Activated CD8-positive, alpha-beta T cell treated with anti-CD3 and anti-CD28 coated beads, Interleukin-2, amount 10 ng/mL, durations not matched to agents 7 days and 5 days (primary cell): ENCODE data around the gene RBPMS2. TPM values are rescaled to one million over a fixed set of nuclear protein-coding genes. Genes with fewer than 3 reads are reported as not detected.

Experiments
- ATAC-seq: fragments of 150-1000 bp; cut with Tn5 transposase; one replicate; pipeline ENCODE4 v1.10.0; 2021; ENCODE audit warnings: moderate library complexity
- CTCF ChIA-PET: fragments of 350-600 bp; sonication (Branson Sonifier 250); formaldehyde crosslinking; loops from one replicate; lab custom pipeline; 2021; ENCODE audit warnings: antibody characterized with exemption; lab: Charles Lee
- POLR2A ChIA-PET: fragments of 350-600 bp; sonication (Branson Sonifier 250); formaldehyde crosslinking; loops from one replicate; lab custom pipeline; 2021; ENCODE audit warnings: antibody characterized with exemption; lab: Charles Lee
- DNase-seq: peaks from one replicate; pipeline ENCODE4 v3.0.0-alpha.2; 2020
- H3K27ac Mint-ChIP-seq: one replicate; pipeline ENCODE4 v1.8.0; 2021; ENCODE audit warnings: mild to moderate bottlenecking, mixed read lengths
- H3K27me3 Mint-ChIP-seq: one replicate; pipeline ENCODE4 v1.8.0; 2021; ENCODE audit warnings: low read depth, mixed read lengths
- H3K36me3 Mint-ChIP-seq: one replicate; pipeline ENCODE4 v1.8.0; 2021; ENCODE audit warnings: low read depth, mixed read lengths
- H3K4me1 Mint-ChIP-seq: one replicate; pipeline ENCODE4 v1.8.0; 2021; ENCODE audit warnings: low read depth, mixed read lengths
- H3K4me3 Mint-ChIP-seq: one replicate; pipeline ENCODE4 v1.8.0; 2021; ENCODE audit warnings: mild to moderate bottlenecking, mixed read lengths
- H3K9me3 Mint-ChIP-seq: one replicate; pipeline ENCODE4 v1.8.0; 2022; ENCODE audit warnings: mixed read lengths; ENCODE audit not compliant: insufficient read depth
- total RNA-seq, 2 experiments: library from RNA; stranded (reverse); gene quantifications; one replicate each; pipeline ENCODE4 v1.2.3, GENCODE V29; 2021

Gene RBPMS2
- total RNA-seq, 2 experiments from 2014 or later, result not detected

DNA sequence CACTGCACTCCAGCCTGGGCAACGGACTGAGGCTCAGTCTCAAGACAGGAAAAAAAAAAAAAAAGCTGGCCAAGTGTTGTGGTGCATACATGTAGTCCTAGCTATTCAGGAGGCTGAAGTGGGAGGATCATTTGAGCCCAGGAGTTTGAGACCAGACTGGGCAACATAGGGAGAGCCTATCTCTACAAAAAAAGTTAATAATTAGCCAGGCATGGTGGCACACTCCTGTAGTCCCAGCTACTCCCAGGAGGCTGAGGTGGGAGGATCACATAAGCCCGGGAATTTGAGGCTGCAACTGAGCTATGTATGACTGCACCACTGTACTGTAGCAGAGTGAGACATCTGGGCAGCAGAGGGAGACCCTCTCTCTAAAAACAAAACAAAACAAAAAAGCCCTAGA is 58.9 kb downstream of the RBPMS2 start:
- Mint-ChIP-seq H3K36me3 (no peaks in the 10 kb centered on the region), H3K4me1 (peaks cover 9% of the 10 kb centered on the region), H3K4me3 (no peak overlapping the region), H3K27ac (no peak overlapping the region), H3K9me3 (no peaks in the 10 kb centered on the region), H3K27me3 (no peaks in the 10 kb centered on the region)
- CTCF ChIA-PET, result interaction anchor here (1.4 to 4.8 kb wide), 3 partner anchors 11 to 30 kb away, joined by 3 to 23 read pairs (median 10); no protein-coding TSS in a partner anchor
- DNase-seq, result no peak
- ATAC-seq, result no peak
- POLR2A ChIA-PET, result no interaction called here

- H3K27me3 Mint-ChIP-seq, result no peaks in the 10 kb centered on the region
- ATAC-seq (no peak), DNase-seq (no peak)
- peaks cover 9% of the 10 kb centered on the region for H3K4me1 Mint-ChIP-seq
- ChIA-PET POLR2A (no interaction called here), CTCF (no interaction called here)
- H3K27ac Mint-ChIP-seq, result no peak overlapping the region
- H3K9me3 Mint-ChIP-seq, result no peaks in the 10 kb centered on the region
- no peak overlapping the region for H3K4me3 Mint-ChIP-seq
- H3K36me3 Mint-ChIP-seq, result no peaks in the 10 kb centered on the region
Measured at GRCh38 chr15:64713592-64713991, 61.8 kb downstream of the RBPMS2 start.

DNA sequence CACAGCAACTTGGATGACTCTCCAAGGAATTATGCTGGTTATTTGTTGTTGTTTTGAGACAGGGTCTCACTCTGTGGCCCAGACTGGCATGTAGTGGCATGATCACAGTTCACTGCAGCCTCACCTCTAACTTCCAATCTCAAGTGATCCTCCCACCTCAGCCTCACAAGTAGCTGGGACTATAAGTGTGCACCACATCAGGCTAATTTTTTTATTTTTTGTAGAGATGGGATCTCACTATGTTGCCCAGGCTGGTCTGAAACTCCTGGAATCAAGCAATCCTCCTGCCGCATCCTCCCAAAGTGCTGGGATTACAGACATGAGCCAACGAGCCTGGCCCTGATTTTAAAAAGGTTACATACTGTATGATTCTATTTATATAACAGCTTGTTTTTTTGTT is 63.0 kb downstream of the RBPMS2 start:
- CTCF ChIA-PET, result interaction anchor here (1.1 kb wide), 1 partner anchor 16 kb away, joined by 5 read pairs; no protein-coding TSS in a partner anchor
- ATAC-seq, result no peak
- H3K27me3 Mint-ChIP-seq, result peaks cover 2% of the 10 kb centered on the region
- POLR2A ChIA-PET, result no interaction called here
- H3K4me3 Mint-ChIP-seq, result no peak overlapping the region
- H3K4me1 Mint-ChIP-seq, result no peaks in the 10 kb centered on the region
- no peaks in the 10 kb centered on the region for H3K9me3 Mint-ChIP-seq
- H3K36me3 Mint-ChIP-seq, result no peaks in the 10 kb centered on the region
- H3K27ac Mint-ChIP-seq, result no peak overlapping the region
- DNase-seq, result no peak

DNA sequence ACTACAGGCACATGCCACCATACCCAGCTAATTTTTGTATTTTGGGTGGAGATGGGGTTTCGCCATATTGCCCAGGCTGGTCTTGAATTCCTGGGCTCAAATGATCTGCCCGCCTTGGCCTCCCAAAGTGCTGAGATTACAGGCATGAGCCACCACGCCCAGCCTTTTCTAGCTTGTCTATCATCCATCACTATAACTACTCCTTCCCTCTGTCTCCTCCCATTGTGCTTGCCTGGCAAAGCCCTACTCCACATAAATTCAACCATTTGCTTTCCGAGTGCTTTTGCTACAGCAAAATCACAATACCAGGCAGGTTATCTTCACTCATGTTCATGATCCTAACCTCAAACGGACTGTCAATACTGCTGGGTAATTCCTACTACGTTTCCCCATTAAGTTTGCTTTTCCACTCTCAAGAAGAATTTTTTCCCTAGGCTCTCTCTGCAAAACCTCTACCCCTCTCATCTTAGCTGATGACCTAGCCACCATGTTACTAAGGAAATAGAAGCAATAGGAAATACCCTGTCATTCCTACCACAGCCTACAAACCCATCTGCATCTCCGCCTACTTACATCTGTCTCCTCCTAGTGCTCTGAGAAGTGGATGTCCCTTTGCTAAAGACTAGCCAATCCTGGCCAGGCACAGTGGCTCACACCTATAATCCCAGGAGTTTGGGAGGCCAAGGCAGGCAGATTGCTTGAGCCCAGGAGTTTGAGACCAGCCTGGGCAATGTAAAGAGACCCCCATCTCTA is 64.5 kb downstream of the RBPMS2 start:
- CTCF ChIA-PET, result interaction anchor here (0.7 to 1.4 kb wide), 2 partner anchors 17 to 742 kb away, joined by 3 to 5 read pairs; no protein-coding TSS in a partner anchor
- Mint-ChIP-seq H3K4me3 (no peak overlapping the region), H3K27me3 (peaks cover 2% of the 10 kb centered on the region), H3K9me3 (no peaks in the 10 kb centered on the region), H3K27ac (no peak overlapping the region), H3K4me1 (no peaks in the 10 kb centered on the region), H3K36me3 (no peaks in the 10 kb centered on the region)
- ATAC-seq (no peak), DNase-seq (no peak)
- POLR2A ChIA-PET, result no interaction called here

DNA sequence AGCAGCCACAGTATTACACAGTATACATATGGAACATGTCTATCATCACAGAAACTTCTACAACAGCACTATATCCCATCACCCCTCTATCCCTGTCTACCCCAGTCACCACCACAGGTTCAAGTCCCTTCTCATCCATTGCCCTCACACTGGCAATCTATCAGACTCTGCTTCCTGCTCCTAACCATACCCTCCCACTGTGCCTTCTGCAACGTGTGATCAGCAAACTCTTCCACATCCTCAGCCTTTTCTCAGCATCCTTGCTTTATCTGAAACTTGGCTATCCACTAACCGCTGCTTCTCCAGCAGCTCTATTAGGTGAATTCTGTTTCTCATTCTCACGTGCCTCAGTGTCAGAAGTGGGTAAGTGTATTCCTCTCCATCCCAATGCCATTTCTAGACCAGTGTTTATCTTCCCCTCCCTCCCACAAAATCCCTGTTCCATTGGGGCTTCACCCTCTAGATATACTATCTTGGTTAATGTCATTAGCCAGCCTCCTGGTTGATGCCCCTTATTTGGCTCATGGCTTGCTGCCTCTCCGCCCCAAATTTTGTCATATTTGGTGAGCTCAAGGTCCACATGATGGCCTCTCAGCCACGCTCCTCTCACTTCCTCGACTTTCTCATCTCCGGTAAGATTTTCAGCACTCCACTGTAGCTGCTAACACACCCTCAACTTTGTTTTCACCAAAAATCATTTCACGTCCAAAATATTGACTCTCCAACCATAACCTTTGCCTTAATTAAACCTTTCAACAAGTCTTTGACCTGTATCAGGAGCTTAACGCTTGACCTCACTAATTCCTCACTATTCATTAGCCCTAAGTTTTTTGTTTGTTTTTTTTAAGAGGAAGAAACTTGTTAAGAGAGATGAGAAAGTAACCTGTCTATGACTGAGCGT is 69.1 kb downstream of the RBPMS2 start:
- Mint-ChIP-seq H3K4me1 (peaks cover 19% of the 10 kb centered on the region), H3K36me3 (peaks cover 4% of the 10 kb centered on the region), H3K27ac (no peak overlapping the region), H3K9me3 (no peaks in the 10 kb centered on the region), H3K4me3 (no peak overlapping the region), H3K27me3 (peaks cover 2% of the 10 kb centered on the region)
- ChIA-PET CTCF (interaction anchor here (1.3 kb wide), 1 partner anchor 22 kb away, joined by 7 read pairs; no protein-coding TSS in a partner anchor), POLR2A (interaction anchor here (1.6 kb wide), 1 partner anchor 246 kb away, joined by 4 read pairs; the partner anchor contains the start of gene ZNF609)
- ATAC-seq (no peak), DNase-seq (no peak)

DNA sequence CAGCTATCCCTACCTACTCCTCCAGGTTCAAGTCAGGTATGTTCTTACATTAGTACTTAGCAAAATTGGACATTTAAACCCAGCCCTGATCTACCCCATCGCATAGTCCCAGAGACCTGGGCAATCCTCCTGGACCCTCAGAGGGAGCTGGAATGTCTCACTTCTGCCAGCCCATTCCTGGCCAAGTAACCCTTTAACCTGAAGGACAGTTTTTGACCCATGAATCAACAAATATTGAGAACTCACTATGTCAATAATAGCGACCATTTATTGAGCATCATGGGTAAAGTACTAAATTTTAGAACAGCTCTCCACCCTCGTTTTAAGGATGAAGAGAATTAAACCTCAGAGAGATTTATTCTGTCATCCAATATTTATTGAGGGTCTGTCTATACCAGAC is 70.4 kb downstream of the RBPMS2 start:
- Mint-ChIP-seq H3K27ac (no peak overlapping the region), H3K27me3 (peaks cover 2% of the 10 kb centered on the region), H3K4me3 (peak overlapping the region; percentile 3), H3K9me3 (no peaks in the 10 kb centered on the region), H3K4me1 (peaks cover 31% of the 10 kb centered on the region), H3K36me3 (peaks cover 11% of the 10 kb centered on the region)
- POLR2A ChIA-PET, result interaction anchor here (1.6 kb wide), 1 partner anchor 245 kb away, joined by 4 read pairs; the partner anchor contains the start of gene ZNF609
- ATAC-seq (no peak), DNase-seq (no peak)
- CTCF ChIA-PET, result interaction anchor here (0.6 to 2.6 kb wide), 4 partner anchors 18 to 51 kb away, joined by 3 to 16 read pairs (median 4); no protein-coding TSS in a partner anchor

DNA sequence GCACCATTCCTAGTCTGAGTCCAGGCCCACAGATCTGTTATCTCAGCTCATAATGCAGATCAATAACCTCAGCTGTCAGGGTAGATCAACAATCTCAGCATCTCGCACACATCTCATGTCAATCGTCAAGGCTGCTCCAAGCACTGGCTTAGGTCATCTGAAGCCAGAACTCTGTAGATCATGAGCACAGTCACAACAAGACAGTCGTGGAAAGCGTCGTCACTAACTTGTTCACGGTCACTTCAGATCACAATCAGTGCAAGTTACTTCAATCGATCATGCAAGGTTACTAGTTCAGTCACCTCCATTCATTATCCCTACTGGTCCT is 71.8 kb downstream of the RBPMS2 start:
- peaks cover 2% of the 10 kb centered on the region for H3K27me3 Mint-ChIP-seq
- H3K9me3 Mint-ChIP-seq, result no peaks in the 10 kb centered on the region
- peaks cover 14% of the 10 kb centered on the region for H3K36me3 Mint-ChIP-seq
- ATAC-seq (peak; percentile 10), DNase-seq (no peak)
- CTCF ChIA-PET, result interaction anchor here (1.4 to 2.6 kb wide), 2 partner anchors 14 to 24 kb away, joined by 3 to 16 read pairs; no protein-coding TSS in a partner anchor
- H3K27ac Mint-ChIP-seq, result peak overlapping the region; percentile 80
- POLR2A ChIA-PET, result no interaction called here
- H3K4me1 Mint-ChIP-seq, result peaks cover 44% of the 10 kb centered on the region
- peak overlapping the region; percentile 62 for H3K4me3 Mint-ChIP-seq

- H3K27me3 Mint-ChIP-seq, result no peaks in the 10 kb centered on the region
- H3K27ac Mint-ChIP-seq, result peak overlapping the region; percentile 80
- H3K4me1 Mint-ChIP-seq, result peaks cover 50% of the 10 kb centered on the region
- peak overlapping the region; percentile 62 for H3K4me3 Mint-ChIP-seq
- peaks cover 14% of the 10 kb centered on the region for H3K36me3 Mint-ChIP-seq
- CTCF ChIA-PET, result interaction anchor here (1.4 to 2.6 kb wide), 3 partner anchors 14 to 25 kb away, joined by 3 to 16 read pairs (median 5); no protein-coding TSS in a partner anchor
- POLR2A ChIA-PET, result no interaction called here
- peak; percentile 96 for DNase-seq
- no peaks in the 10 kb centered on the region for H3K9me3 Mint-ChIP-seq
- peak; percentile 92 for ATAC-seq
Measured at GRCh38 chr15:64702816-64703631, 72.4 kb downstream of the RBPMS2 start.

- peaks cover 55% of the 10 kb centered on the region for H3K4me1 Mint-ChIP-seq
- peak overlapping the region; percentile 50 for H3K27ac Mint-ChIP-seq
- CTCF ChIA-PET, result interaction anchor here (0.8 to 2.1 kb wide), 3 partner anchors 15 to 313 kb away, joined by 3 to 5 read pairs (median 5); no protein-coding TSS in a partner anchor
- no peaks in the 10 kb centered on the region for H3K9me3 Mint-ChIP-seq
- no peaks in the 10 kb centered on the region for H3K27me3 Mint-ChIP-seq
- H3K4me3 Mint-ChIP-seq, result peak overlapping the region; percentile 62
- H3K36me3 Mint-ChIP-seq, result peaks cover 14% of the 10 kb centered on the region
- DNase-seq (no peak), ATAC-seq (no peak)
- POLR2A ChIA-PET, result interaction anchor here (1.2 kb wide), 1 partner anchor 193 kb away, joined by 4 read pairs; no protein-coding TSS in a partner anchor
Measured at GRCh38 chr15:64701482-64702184, 73.8 kb downstream of the RBPMS2 start.

GRCh38 chr15:64701051-64701450 is 74.3 kb downstream of the RBPMS2 start:
- ATAC-seq (no peak), DNase-seq (no peak)
- Mint-ChIP-seq H3K27me3 (no peaks in the 10 kb centered on the region), H3K36me3 (peaks cover 14% of the 10 kb centered on the region), H3K27ac (peak overlapping the region; percentile 50), H3K9me3 (no peaks in the 10 kb centered on the region), H3K4me1 (peaks cover 55% of the 10 kb centered on the region), H3K4me3 (peak overlapping the region; percentile 62)
- CTCF ChIA-PET, result interaction anchor here (1.4 to 2.1 kb wide), 3 partner anchors 15 to 30 kb away, joined by 3 to 5 read pairs (median 5); no protein-coding TSS in a partner anchor
- POLR2A ChIA-PET, result interaction anchor here (1.2 kb wide), 1 partner anchor 194 kb away, joined by 4 read pairs; no protein-coding TSS in a partner anchor
